Nephron (organoid): ENCODE data around the gene MSH5.

ENCODE experiments used
- H3K27ac Mint-ChIP-seq, 3 experiments: 2 replicates each; pipeline ENCODE4 v1.8.0; 2020; ENCODE audit warnings: mixed read lengths in 3 of 3, mild to moderate bottlenecking in 2 of 3, moderate library complexity in 1 of 3
- H3K27me3 Mint-ChIP-seq: 2 replicates; pipeline ENCODE4 v1.8.0; 2021; ENCODE audit warnings: low read depth, mild to moderate bottlenecking, moderate library complexity, mixed read lengths
- H3K36me3 Mint-ChIP-seq: 2 replicates; pipeline ENCODE4 v1.8.0; 2020; ENCODE audit warnings: low read depth, mixed read lengths
- H3K4me1 Mint-ChIP-seq: 2 replicates; pipeline ENCODE4 v1.8.0; 2020; ENCODE audit warnings: mixed read lengths
- H3K4me3 Mint-ChIP-seq, 3 experiments: 2 replicates each; pipeline ENCODE4 v1.8.0; 2020; ENCODE audit warnings: mild to moderate bottlenecking in 3 of 3, mixed read lengths in 3 of 3, moderate library complexity in 2 of 3
- H3K9me3 Mint-ChIP-seq: 2 replicates; pipeline ENCODE4 v1.8.0; 2020; ENCODE audit warnings: mixed read lengths
- CTCF ChIP-seq, 3 experiments: fragments of 200-600 bp; sonication (generic); IDR thresholded peaks; one replicate each; pipeline ENCODE4 v1.5.0; 2021; ENCODE audit warnings: antibody characterized with exemption in 3 of 3; ENCODE audit not compliant: unreplicated experiment in 3 of 3

Gene MSH5

DNA sequence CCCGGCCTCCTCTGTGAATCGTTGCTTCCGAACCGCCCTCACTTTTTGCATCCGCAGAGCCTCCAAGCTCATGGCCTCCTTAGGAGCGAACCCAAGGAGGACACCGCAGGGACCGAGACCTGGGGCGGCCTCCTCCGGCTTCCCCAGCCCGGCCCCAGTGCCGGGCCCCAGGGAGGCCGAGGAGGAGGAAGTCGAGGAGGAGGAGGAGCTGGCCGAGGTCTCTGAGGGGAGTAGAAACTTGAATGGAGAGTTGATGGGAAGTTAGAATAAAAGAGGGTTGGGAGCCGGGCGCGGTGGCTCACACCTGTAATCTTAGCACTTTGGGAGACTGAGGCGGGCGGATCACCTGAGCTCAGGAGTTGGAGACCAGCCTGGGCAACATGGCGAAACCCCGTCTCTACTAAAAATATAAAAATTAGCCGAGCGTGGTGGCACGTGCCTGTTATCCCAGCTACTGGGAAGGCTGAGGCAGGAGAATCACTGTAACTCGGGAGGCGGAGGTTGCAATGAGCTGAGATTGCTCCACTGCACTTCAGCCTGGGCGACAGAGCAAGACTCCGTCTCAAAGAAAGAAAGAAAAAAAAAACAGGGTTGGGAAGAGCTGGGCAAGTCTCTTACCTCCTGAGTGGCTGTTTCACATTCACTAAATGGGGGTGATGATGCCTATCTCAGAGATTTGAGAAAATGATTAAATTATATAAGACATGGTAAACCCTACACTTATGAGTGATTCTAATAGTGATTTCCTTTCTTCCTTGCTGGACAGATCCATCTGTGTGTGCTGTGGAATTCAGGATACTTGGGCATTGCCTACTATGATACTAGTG is 805 bp downstream of the MSH5 start:
- peaks cover 47% of the 10 kb centered on the region for H3K4me1 Mint-ChIP-seq
- H3K9me3 Mint-ChIP-seq, result no peaks in the 10 kb centered on the region
- TF ChIP-seq CTCF (IDR thresholded peaks at IDR 0.05; ENCODE audit: unreplicated experiment in 3 of 3), result no peak
- peak overlapping the region; percentile 94 to 97 (median 95) for H3K4me3 Mint-ChIP-seq
- H3K36me3 Mint-ChIP-seq, result peaks cover 9% of the 10 kb centered on the region
- peak overlapping the region; percentile 99 to 100 (median 100) for H3K27ac Mint-ChIP-seq
- no peaks in the 10 kb centered on the region for H3K27me3 Mint-ChIP-seq

DNA sequence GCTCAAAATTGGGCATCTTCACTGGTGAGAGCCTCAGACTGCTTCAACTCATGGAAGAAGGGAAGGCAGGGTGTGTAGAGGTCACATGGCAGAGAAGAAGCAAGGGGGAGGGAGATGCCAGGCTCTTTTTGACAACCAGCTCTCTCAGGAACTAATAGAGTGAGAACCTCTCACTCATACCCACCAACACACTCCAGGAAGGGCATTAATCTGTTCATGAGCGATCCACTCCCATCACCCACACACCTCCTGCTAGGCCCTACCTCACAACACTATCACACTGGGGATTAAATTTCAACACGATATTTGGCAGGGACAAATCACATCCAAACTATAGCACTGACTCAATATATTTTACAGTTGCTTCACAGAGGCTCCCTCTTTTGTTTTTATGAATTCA is 2.0 kb downstream of the MSH5 start:
- peak overlapping the region in 2 of 3 experiments; percentile 33 to 72 for H3K27ac Mint-ChIP-seq
- no peaks in the 10 kb centered on the region for H3K27me3 Mint-ChIP-seq
- no peak for TF ChIP-seq CTCF (IDR thresholded peaks at IDR 0.05; ENCODE audit: unreplicated experiment in 3 of 3)
- no peaks in the 10 kb centered on the region for H3K9me3 Mint-ChIP-seq
- H3K36me3 Mint-ChIP-seq, result peaks cover 8% of the 10 kb centered on the region
- H3K4me1 Mint-ChIP-seq, result peaks cover 37% of the 10 kb centered on the region
- H3K4me3 Mint-ChIP-seq, result peak overlapping the region; percentile 64 to 97 (median 95)

- peak overlapping the region in 1 of 3 experiments; percentile 29 for H3K27ac Mint-ChIP-seq
- no peak for TF ChIP-seq CTCF (IDR thresholded peaks at IDR 0.05; ENCODE audit: unreplicated experiment in 3 of 3)
- peaks cover 13% of the 10 kb centered on the region for H3K36me3 Mint-ChIP-seq
- peaks cover 28% of the 10 kb centered on the region for H3K4me1 Mint-ChIP-seq
- no peaks in the 10 kb centered on the region for H3K27me3 Mint-ChIP-seq
- no peaks in the 10 kb centered on the region for H3K9me3 Mint-ChIP-seq
- H3K4me3 Mint-ChIP-seq, result peak overlapping the region in 2 of 3 experiments; percentile 4 to 7
Observed at GRCh38 chr6:31742894-31743293, 3.1 kb downstream of the MSH5 start.

DNA sequence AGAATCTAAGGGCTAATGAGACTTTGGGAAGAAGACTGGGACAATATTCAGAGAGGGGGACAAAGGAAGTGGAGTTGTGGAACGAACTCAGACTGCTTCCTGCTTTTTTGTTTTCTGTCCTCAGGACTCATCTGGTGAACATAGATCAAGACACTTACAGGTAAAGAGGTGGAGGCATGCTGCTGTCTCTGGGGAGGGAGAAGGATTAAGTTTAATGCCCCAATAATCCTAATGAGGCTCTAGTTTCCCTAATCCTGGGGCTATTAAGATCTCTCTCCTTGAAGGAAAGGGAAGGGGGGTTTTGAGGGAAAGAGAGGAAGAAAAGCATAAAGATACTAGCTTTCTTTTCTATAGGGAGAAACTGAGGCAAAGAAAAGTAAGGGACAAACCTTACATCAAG is 4.6 kb downstream of the MSH5 start:
- Mint-ChIP-seq H3K4me1 (peaks cover 13% of the 10 kb centered on the region), H3K36me3 (peaks cover 13% of the 10 kb centered on the region), H3K4me3 (no peak overlapping the region), H3K9me3 (no peaks in the 10 kb centered on the region), H3K27ac (peak overlapping the region in 1 of 3 experiments; percentile 4), H3K27me3 (no peaks in the 10 kb centered on the region)
- no peak for TF ChIP-seq CTCF (IDR thresholded peaks at IDR 0.05; ENCODE audit: unreplicated experiment in 3 of 3)

DNA sequence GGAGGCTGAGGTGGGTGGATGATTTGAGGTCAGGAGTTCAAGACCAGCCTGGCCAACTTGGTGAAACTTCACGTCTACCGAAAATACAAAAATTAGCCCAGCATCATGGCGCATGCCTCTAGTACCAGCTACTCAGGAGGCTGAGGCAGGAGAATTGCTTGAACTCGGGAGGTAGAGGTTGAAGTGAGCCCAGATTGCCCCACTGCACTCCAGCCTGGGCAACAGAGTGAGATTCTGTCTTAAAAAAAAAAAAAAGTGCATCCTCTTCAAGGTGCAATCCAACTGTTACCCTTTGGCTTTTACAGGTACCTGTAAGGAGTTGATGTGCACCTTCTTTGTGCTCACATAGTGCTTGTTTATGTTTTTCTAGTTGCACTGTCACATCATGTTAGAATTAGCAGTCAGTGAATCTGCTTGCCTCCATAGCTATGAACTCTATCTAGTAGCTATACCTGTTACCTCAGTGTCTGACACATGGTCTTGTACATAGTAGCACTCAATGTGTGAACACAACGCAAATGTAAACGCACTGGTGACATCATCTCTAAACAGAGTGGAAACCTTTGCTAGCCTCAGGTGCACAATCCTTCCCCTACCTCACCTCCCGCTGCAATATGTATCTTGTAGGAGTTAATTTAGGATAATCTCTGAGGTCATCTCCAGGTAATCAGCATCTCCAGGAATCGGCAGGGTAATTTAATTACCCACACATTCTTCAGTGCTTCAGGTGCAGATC is 9.7 kb downstream of the MSH5 start:
- Mint-ChIP-seq H3K4me1 (peaks cover 6% of the 10 kb centered on the region), H3K9me3 (no peaks in the 10 kb centered on the region), H3K4me3 (no peak overlapping the region), H3K27ac (no peak overlapping the region), H3K36me3 (peaks cover 5% of the 10 kb centered on the region), H3K27me3 (no peaks in the 10 kb centered on the region)
- no peak for TF ChIP-seq CTCF (IDR thresholded peaks at IDR 0.05; ENCODE audit: unreplicated experiment in 3 of 3)
